Stimulated activated CD8-positive, alpha-beta memory T cell treated with anti-CD3 and anti-CD28 coated beads, Interleukin-4, amount 100 ng/mL, for 48 hours (primary cell): Measurements from ENCODE around the gene ZBTB7C.
"Not testable (repeated sequence)": the region's sequence is repeated elsewhere in the genome, so short reads cannot be mapped to it uniquely, and the experiment has no call there.

Experiments
- DNase-seq: peaks from one replicate; pipeline ENCODE4 v3.0.0-alpha.2; 2020

The ZBTB7C gene

DNA sequence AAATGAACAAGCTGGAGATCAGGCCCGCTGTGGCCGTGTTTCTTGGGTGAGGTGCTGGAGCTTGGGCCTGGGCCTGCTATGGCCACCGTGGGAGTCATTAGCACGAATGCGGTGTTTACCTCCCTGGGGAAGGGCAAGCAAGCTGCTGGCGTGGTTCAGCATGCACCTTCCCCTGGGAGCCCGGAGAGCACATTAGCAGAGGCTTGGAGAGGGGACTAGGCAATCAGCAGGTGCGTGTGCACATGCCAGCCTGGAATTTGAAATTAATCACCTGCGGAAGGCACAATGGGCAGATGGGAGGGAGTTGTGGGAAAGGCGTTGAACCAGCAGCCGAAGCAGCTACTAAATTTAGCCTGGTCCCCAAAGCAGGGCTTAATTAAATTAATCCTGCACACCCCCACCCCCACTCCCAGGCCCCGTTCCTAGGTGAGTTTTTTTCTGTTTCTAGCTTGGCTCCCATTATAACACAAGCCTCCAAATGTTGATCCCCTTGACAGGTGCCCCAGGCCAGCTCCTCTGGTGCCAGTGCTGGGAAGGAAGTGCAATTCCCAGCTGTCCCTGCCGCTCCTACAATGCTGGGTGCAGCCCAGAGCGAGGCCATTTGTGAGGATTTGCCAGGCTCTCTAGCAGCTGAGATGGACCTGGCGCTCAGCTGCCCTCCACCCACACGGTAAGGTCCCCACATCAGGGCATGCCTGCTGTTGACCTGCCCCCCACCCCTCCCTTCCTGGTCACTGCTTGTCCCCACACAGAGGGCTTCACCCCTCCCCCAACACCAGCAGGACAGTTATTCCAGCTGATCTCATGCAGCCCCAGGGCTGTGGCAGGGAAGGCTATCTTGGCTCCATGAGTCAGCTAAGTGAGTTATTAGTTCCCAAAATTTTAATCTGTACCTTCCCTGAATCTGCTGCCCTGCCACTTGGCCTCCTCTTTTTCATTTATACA is 115.0 kb downstream of the ZBTB7C start:
- DNase-seq = no peak

DNA sequence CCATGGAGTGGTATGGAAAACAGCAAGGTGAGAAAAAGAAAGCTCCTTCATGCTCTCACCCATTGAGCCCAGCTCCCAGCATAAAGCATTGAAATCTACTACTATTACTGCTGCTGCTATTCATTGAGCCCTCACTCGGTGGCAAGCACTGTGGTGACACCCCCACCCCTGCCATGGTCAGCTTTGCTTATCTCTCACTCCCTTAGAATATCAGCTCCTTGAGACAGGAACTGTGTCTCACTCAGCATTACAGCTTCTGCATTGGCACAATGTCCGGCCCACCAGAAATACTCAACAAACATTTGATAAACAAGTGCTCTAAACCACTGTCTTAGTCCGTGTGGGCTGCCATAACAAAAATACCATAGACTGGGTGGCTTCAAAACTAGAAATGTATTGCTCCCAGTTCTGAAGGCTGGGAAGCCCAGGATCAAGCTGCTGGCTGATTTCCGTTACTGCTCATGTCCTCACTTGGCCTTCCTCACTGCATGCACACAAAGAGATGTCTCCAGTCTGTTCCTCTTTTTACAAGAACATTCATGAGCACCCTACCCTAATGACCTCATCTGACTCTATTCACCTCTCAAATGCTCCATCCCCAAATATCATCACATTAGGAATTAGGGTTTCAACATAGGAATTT is 116.3 kb downstream of the ZBTB7C start:
- no peak for DNase-seq

DNA sequence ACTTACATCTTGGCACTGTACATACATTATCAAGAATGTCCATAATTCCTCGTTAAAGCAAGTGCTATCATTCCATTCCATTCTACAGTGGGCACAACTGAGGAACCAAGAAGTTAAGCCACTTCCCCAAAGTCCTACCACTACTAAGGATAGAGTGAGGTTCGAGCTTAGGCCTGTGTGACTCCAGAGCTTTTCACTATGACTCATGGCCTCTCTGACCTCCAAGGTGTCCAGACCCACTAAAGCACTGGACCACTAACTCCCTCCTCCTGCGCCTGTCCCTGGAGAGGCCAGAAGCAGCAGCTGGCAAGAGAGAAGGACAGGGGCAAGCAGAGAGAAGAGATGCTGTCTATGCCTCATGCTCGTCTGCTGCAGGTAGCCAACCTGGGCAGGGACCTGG is 117.0 kb downstream of the ZBTB7C start:
- no peak for DNase-seq

DNA sequence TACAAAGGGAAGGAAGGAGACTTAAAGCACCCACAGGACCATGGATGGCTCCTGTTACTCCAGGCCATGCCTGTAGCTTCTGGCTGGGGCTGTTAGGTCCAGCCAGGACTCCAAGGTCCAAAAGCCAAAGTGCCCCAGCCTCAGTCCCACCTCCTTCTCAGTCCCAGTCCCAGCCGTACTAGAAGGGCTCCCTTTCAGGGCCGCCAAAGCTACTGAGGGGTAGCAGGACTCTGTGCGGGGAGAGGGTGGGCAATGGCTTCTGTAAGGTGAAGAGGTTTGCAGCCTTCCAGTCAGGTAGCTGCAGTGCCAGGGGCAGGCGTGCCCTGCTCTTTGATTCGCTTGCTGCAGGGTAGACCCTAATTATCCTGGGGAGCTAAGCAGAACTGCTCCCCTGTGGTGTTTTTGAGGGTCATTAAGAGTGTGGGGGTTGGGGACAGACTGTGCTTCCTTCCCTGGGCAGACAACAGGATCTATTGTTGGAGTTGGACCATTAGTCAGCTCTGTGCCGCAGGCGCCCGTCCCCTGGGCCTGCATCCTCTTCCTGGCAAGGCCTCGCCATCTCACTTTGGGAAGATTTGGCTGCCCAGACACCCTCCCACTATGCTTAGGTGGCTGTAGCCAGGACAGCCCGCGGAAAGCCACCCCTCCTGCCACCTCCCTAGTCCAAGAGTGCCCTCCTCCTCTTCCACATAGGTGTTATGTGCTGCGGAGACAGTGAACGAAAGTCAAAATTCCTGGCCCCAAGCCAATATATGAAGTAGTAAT is 118.8 kb downstream of the ZBTB7C start:
- no peak for DNase-seq

DNA sequence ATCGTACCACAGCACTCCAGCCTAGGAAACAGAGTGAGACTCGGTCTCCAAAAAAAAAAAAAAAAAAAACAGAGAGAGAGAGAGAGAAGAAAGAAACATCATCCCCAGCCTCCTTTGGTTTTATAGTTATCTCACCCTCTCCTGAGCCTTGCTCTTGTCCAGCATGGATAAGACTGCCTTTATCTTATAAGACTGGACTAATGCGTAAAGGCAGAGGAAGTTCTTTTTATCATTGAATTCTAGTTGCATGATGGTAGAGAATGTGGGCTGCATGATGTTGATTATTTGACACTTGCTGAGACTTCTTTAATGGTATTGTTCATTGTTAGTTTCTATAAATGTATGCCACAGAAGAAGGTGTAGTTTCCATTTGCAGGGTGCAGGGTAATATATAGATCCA is 124.4 kb downstream of the ZBTB7C start:
- no peak for DNase-seq

DNA sequence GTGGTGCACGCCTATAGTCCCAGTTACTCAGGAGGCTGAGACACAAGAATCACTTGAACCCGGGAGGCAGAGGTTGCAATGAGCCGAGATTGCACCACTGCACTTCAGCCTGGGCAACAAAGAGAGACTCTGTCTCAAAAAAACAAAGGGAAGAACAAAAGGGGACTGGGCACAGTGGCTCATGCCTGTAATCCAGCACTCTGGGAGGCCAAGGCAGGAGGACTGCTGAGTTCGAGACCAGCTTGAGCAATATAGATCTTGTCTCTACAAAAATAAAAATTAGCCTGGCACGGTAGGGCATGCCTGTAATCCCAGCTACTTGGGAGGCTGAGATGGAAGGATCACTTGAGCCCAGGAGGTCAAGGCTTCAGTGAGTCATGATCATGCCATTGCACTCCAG is 125.2 kb downstream of the ZBTB7C start:
- DNase-seq = not testable (repeated sequence)

DNA sequence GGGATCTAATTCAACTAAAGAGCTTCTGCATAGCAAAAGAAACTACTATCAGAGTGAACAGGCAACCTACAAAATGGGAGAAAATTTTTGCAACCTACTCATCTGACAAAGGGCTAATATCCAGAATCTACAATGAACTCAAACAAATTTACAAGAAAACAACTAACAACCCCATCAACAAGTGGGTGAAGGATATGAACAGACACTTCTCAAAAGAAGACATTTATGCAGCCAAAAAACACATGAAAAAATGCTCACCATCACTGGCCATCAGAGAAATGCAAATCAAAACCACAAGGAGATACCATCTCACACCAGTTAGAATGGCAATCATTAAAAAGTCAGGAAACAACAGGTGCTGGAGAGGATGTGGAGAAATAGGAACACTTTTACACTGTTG is 127.7 kb downstream of the ZBTB7C start:
- DNase-seq = not testable (repeated sequence)

DNA sequence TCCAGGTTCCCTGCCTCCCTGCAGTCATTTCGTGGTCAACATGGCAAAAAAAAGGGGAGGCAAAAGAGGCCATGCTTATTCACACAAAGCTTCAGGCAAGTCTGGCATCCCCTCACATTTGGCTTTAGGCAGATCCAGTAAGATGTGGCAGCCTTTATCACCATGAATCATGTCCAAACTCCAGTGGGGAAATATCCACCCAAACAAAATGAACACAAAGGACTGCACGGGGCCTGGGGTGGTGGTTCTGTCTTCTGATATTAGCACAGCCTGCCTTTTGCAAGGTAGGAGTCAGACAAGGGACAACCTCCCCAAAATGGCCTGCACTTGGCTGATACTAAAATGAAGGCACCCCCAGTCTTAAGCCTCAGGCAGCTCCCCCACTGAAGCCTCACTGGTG is 129.9 kb downstream of the ZBTB7C start:
- no peak for DNase-seq

DNA sequence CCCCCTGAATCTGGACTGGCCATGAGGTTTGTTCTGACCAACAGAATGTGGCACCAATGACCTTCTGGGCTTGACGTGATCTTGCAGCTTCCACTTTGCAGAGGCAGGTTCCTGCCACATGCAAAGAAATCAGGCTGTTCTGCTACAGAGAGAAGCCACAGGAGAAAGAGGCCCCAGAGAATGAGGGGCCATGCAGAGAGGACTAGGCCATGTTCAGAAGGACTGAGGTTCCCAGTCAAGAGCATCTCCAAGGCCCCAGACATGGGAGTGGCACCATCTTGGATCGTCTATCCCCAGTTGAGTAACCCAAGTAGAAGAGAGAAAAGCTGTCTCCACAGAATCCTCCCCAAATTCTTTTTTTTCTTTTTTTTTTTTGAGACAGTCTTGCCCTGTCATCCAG is 131.1 kb downstream of the ZBTB7C start:
- DNase-seq = no peak

DNA sequence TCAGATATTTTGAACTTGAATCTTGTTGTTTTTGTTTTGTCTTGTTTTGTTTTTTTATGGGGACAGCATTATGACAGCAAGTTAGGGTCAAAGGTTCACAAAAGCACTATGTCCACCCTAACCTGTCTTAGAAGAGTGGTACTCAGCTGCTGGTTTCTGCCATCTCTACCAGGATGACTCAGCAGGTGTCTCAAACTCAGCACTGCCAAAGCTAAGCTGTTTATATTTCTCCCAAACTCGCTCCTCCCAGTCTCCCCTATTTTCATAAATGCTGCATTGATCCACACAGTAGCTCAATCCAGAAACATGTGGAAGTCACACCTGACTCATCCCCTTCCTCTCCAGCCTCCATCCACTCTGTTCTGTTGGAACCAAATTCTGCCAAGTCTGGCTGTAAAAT is 134.9 kb downstream of the ZBTB7C start:
- no peak for DNase-seq

DNA sequence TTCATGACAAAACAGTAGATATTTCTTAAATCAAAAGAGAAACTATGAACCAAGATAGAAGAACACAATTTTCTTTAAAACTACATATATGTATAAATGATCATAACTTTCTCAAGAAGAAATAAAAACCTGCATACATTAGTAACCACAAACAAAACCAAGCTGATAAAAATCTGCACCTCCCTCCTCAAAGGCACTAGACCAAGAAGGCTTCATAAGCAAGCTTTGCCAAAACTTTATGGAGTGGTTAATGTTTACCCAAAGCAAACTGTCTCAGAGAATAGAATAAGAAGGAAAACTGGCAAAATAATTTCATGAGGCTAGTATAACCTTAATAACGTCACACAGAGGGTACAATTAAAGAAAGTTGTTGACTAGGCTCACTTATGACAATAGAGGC is 138.3 kb downstream of the ZBTB7C start:
- DNase-seq = no peak

DNA sequence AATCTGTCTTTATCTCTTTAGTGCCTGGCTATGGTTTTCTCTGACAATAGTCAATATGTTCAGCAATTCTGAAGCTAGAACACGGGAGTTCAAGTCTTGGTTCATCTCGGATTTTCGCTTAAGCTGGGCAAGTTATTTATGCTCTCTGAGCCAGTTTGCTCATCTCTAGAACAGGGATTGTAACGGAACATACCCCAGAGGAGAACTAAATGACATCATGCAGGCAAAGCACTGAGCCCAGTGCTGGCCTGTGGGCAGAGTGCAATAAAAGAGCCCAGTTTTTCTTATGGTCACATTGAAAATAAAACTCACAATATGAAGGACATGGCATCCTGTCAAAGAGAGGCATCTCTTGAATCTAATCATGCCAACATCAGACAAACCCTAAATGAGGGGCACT is 143.9 kb downstream of the ZBTB7C start:
- no peak for DNase-seq

DNA sequence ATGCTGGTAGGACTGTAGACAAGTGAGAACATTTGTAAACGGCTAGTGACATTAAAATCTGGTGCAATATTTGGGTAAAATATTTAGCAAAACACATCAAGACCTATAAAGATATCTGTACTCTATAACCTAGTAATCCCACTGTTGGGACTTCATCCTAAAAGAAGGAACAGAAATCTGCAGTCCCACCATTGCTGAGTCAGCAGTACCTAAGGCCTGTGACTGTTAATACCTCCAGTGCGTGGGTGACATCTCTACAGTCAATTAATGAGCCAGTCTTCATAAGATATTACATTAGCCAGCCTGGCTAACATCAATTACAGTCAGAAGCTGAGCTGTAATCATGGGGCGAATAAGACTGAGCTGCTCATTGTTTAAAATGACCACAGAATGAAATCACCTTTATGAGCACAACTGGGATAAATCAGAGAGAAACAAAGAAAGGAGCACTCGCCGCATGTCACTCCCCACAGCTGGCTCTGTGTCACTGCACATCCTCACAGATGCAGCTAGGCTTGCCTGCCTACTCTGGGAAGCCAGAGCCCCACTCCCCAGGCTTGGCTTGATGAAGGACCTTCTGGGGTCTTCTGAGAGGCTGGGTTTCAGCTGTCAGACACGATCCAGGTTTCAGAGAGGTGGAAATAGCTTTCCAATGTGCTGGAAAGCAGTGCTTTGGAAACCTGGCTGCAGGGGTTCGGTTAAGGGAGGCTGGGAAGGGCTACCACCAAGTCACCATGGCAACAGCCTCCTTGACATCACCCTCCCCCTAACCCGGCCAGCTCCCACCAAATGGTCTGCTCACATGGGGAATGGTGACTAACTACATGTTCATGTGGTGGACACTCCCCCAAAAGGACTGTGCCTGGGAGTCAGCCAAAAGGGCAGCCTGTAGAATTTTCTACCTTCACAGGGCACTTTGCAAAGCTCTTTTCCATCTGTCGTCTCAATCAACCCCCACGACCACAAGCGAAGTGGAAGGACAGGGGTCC is 145.0 kb downstream of the ZBTB7C start:
- no peak for DNase-seq

DNA sequence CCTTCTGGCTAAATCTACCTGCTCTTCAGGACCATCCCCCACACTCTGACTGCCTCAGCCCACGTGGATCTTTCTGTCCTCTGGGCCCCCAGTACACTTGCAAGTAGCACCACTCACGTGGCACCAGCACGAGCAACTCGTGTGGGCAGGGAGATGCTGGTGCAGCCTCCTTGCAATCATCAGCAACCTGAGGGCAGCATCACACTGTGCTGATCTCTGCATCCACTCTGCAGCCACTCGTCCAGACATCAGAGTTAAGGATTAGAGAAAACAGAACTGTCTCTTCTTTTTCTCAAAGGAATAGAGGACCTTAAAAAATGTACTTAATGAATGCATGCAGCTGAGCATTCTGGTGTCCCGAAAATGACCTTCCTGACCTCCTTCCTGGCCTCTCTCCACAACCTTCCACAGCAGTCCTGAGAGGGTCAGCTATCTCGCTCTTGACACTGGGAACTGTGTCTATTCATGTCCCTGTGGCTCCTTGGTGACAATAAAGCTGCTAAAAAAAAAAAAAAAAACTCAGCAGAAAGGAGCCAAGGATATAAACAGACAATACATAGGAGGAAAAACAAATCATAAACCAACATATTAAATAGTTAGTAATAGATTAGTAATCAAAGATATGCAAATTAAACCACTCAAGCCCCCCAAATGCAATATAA is 145.9 kb downstream of the ZBTB7C start:
- DNase-seq = no peak

DNA sequence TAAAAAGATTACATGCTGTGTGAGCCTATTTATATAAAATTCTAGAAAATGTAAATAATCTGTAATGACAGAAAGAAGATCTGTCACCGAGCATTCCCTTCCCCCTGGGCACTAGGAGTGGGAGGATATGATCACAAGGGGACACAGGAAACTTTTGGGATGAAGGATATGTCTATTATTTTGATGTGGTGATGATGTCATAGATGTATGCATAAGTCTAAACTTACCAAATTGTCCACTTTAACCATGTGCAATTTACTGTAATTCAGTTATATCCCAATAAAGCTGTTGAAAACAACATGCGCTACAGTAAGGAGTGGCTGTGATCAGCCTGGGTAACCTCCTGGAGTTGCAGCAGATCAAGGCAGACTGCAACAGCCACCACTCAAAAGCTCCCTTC is 148.9 kb downstream of the ZBTB7C start:
- no peak for DNase-seq

DNA sequence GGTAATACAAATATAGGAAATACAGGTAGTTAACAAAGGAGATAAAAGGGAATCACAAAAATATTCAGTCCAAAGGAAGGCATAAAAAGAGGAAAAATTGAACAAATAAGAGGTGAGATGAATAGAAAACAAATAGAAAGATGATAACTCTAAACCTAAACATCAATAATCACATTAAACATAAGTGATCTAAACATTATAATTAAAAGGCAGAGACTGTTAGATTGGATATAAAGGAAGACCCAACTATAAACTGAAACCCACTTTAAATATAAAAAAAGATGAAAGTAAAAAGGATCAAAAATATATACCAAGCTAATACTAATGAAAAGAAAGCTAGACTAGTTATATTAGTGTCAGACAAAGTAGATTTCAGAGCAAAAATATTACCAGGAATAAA is 152.3 kb downstream of the ZBTB7C start:
- DNase-seq = no peak

DNA sequence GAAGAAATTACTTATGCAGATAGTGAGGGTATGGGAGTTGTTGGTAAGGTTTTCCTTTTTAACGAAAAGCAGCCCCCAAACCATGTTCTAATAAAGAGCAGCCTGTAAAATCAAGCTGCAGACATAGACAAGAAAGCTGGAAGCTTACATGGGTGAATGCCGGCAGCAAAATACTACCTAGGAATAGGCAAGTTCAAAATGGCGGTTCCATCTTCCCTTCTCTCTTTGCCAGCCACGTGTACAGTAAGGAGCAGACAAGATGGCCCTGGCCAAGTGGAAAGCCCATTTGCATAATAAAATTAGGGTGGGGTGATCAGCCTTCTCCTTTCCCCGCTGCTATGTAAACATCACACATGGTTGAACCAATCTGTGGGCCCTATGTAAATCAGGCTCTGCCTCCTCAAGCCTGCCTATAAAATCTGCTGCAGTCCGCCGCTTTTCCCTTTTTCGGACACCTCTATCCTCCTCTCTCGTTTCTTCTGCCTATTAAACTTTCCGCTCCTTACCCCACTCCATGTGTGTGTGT is 155.0 kb downstream of the ZBTB7C start:
- DNase-seq = no peak

DNA sequence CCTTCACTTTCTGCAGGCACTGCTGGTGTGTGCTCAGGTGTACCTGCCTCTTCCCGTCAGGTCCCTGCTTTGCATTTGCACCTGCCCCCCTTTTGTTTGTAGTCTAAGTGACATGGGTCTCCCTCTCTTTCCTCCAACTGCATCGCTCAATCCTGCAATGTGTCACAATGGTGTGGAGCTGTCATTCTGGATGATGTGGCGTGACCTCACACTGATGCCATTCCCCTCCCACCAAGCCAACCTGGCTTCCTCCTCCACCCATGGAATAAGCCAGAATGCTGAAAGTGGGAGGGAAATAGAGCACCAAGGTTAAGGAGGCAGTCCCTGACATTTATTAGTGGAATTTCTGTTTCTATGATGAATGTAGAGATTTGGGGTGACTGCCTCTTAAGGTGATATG is 156.7 kb downstream of the ZBTB7C start:
- DNase-seq = no peak

DNA sequence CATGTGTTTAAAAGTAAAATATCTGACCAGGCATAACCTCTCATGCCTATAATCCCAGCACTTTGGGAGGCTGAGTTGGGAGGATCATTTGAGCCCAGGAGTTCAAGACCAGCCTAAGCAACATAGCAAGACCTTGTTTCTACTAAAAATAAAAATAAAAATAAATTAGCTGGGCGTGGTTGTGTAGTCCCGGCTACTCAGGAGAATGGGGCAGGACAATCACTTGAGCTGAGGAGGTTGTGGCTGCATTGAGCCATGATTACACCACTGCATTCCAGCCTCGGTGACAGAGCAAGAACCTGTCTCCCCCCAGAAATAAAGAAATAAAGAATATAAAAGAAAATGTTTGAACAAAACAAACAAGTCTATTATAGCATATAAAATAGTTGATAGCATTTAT is 158.3 kb downstream of the ZBTB7C start:
- no peak for DNase-seq

DNA sequence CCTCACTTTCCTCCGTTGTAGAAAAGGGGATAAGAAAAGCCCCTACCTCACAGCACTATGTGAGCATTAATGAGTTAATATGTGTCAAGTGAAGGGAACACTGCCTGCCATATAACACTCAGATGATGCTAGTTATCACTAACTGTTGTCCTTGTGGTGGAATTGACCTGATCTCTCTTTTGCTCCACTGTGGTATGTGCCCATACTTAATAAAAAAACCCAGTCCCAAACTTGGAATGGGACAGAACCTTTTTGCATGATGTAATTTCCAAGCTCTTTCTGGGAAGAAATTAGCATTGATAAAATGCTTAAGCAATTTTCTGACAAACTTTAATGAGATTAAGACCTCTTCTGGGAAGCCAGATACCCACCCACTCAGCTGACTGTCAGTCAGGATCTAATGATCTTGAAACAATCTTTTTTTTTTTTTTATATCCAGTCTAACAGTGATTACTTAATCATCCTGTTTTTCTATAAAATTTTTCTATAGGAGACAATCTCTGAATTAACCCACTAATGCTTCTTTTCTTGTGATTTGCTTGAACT is 158.7 kb downstream of the ZBTB7C start:
- no peak for DNase-seq

DNA sequence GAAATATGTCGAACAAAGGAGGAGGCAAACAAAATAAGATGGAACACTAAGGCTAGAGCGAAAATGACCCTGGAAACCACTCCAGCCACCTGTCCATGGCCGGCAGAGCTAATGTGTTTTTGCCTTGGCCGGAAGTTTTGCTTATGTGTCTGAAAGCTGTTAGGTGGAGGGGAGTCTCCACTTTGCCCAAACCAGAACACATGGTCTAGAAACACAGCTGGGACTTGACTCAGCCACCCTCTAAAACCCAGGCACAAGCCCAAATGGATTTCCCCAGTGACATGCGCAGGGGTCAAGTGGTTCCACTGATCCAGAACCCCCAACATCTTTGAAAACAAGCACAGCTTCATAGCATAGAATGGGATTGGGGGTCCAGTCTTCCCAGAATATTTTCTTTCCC is 159.3 kb downstream of the ZBTB7C start:
- DNase-seq = no peak
